Mucosa of descending colon (tissue), 3 donors: ENCODE results near the gene ATP6V0E1. TPM values are rescaled to one million over a fixed set of nuclear protein-coding genes. Genes with fewer than 3 reads are reported as not detected.

ENCODE experiments used
- ATAC-seq: fragments of 200-7000 bp; cut with Tn5 transposase; one replicate; pipeline ENCODE4 v1.9.1; 2020; ENCODE audit warnings: mild to moderate bottlenecking, moderate library complexity
- DNase-seq, 3 donors: peaks; one replicate each; pipeline ENCODE4 v3.0.0-alpha.2; 2020
- H3K36me3 ChIP-seq: fragments of 200-600 bp; one replicate; pipeline ENCODE4 v1.8.0; 2021; ENCODE audit warnings: low read depth, mild to moderate bottlenecking
- H3K4me1 ChIP-seq: fragments of 200-600 bp; one replicate; pipeline ENCODE4 v1.8.0; 2021; ENCODE audit warnings: low read depth, mild to moderate bottlenecking
- H3K4me3 ChIP-seq: fragments of 200-600 bp; one replicate; pipeline ENCODE4 v1.8.0; 2021; ENCODE audit warnings: mild to moderate bottlenecking
- H3K9me3 ChIP-seq: fragments of 200-600 bp; one replicate; pipeline ENCODE4 v1.8.0; 2021; ENCODE audit warnings: mild to moderate bottlenecking
- CTCF ChIP-seq: fragments of 200-600 bp; IDR thresholded peaks from one replicate; pipeline ENCODE4 v1.8.0; 2022; ENCODE audit warnings: antibody characterized with exemption, mild to moderate bottlenecking
- intact Hi-C, 2 donors: fragments of 100-400 bp; cut with DNase I in 1 of 2; cut with micrococcal nuclease in 1 of 2; formaldehyde crosslinking; loops; one replicate each; pipeline versions ENCODE4 v1.11.0 to v1.11.1; 2022; cut with DNase I, micrococcal nuclease
- total RNA-seq, 3 donors: library from RNA; stranded (reverse); fragmentation: NEBNext Ultra II Directional in 2 of 3; extraction: Animal tissue kit (Norgen Biotek cat#: 25700) in 2 of 3; gene quantifications; one replicate each; pipeline versions ENCODE4 v1.2.1 to v1.2.4, GENCODE V29; 2021 to 2023
- donor health status: DM: no; HTN: no; CAD: no; lungs with moderate emphysema.
- donor health status: DM: no; HTN: no; CAD: no.
- donor health status: DM: no; HTN: yes; CAD: no.

The ATP6V0E1 gene
- total RNA-seq, 3 donors from 2014 or later, result 174 to 194 (median 190) TPM

- H3K4me3 ChIP-seq, result no peak overlapping the region
- TF ChIP-seq CTCF, result no peak
- H3K9me3 ChIP-seq, result no peaks in the 10 kb centered on the region
- H3K36me3 ChIP-seq, result no peaks in the 10 kb centered on the region
- no peak for DNase-seq
- intact Hi-C loops, result no loop called here
- ATAC-seq, result no peak
- no peaks in the 10 kb centered on the region for H3K4me1 ChIP-seq
Observed at GRCh38 chr5:172990776-172991175, 7.2 kb downstream of the ATP6V0E1 start.

- Histone ChIP-seq H3K4me1 (peaks cover 5% of the 10 kb centered on the region), H3K36me3 (no peaks in the 10 kb centered on the region), H3K4me3 (no peak overlapping the region), H3K9me3 (no peaks in the 10 kb centered on the region)
- no peak for ATAC-seq
- no peak for TF ChIP-seq CTCF
- intact Hi-C loops, result no loop called here
- DNase-seq, result no peak
Observed at GRCh38 chr5:172994405-172994804, 10.8 kb downstream of the ATP6V0E1 start.

GRCh38 chr5:172999372-172999973 lies 15.9 kb downstream of the ATP6V0E1 start:
- H3K9me3 ChIP-seq, result no peaks in the 10 kb centered on the region
- ATAC-seq (peak; percentile 30), DNase-seq (no peak)
- no peaks in the 10 kb centered on the region for H3K36me3 ChIP-seq
- peaks cover 16% of the 10 kb centered on the region for H3K4me1 ChIP-seq
- H3K4me3 ChIP-seq, result no peak overlapping the region
- no peak for TF ChIP-seq CTCF
- intact Hi-C loops, result no loop called here

GRCh38 chr5:172999974-173000373 lies 16.4 kb downstream of the ATP6V0E1 start:
- peaks cover 16% of the 10 kb centered on the region for H3K4me1 ChIP-seq
- H3K9me3 ChIP-seq, result no peaks in the 10 kb centered on the region
- no peak for TF ChIP-seq CTCF
- intact Hi-C loops, result loop anchor here in 1 of 2 donors (10.0 kb wide), 1 partner anchor 145 kb away; the partner anchor contains the start of gene BNIP1
- no peak for DNase-seq
- ATAC-seq, result no peak
- no peaks in the 10 kb centered on the region for H3K36me3 ChIP-seq
- H3K4me3 ChIP-seq, result no peak overlapping the region

- DNase-seq (no peak), ATAC-seq (no peak)
- TF ChIP-seq CTCF, result no peak
- no peaks in the 10 kb centered on the region for H3K9me3 ChIP-seq
- no peaks in the 10 kb centered on the region for H3K36me3 ChIP-seq
- no peak overlapping the region for H3K4me3 ChIP-seq
- intact Hi-C loops, result loop anchor here in 1 of 2 donors (10.0 kb wide), 1 partner anchor 143 kb away; the partner anchor contains the start of gene BNIP1
- H3K4me1 ChIP-seq, result peaks cover 18% of the 10 kb centered on the region
Observed at GRCh38 chr5:173001229-173001841, 17.8 kb downstream of the ATP6V0E1 start.
